Measurements from ENCODE around the gene TAF4B. TPM values are rescaled to one million over a fixed set of nuclear protein-coding genes. Genes with fewer than 3 reads are reported as not detected.

Gene TAF4B, protein sequence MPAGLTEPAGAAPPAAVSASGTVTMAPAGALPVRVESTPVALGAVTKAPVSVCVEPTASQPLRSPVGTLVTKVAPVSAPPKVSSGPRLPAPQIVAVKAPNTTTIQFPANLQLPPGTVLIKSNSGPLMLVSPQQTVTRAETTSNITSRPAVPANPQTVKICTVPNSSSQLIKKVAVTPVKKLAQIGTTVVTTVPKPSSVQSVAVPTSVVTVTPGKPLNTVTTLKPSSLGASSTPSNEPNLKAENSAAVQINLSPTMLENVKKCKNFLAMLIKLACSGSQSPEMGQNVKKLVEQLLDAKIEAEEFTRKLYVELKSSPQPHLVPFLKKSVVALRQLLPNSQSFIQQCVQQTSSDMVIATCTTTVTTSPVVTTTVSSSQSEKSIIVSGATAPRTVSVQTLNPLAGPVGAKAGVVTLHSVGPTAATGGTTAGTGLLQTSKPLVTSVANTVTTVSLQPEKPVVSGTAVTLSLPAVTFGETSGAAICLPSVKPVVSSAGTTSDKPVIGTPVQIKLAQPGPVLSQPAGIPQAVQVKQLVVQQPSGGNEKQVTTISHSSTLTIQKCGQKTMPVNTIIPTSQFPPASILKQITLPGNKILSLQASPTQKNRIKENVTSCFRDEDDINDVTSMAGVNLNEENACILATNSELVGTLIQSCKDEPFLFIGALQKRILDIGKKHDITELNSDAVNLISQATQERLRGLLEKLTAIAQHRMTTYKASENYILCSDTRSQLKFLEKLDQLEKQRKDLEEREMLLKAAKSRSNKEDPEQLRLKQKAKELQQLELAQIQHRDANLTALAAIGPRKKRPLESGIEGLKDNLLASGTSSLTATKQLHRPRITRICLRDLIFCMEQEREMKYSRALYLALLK
- total RNA-seq (2014; rRNA removed; shearing (Covaris generic)) = 48.7 and 52.3 TPM in 2 replicates
- total RNA-seq (2022) = 50.1 and 54.6 TPM in 2 replicates
- percentile 96 among the genes with signal in this experiment for Bru-seq, nascent RNA
- percentile 85 among the genes with signal in this experiment for BruChase-seq, experiment 1, labeled RNA remaining after a 6-hour chase
- percentile 84 among the genes with signal in this experiment for BruChase-seq, experiment 2, labeled RNA remaining after a 2-hour chase
- long read RNA-seq, full-length matches to known transcripts = 77 of 108 reads
- long read RNA-seq, partial matches to known transcripts = 9 of 108 reads
- long read RNA-seq, other reads (novel, unspliced or antisense) = 22 of 108 reads

GRCh38 chr18:26226229-26227050 lies at the start of gene TAF4B:
TAF4B (plus strand) TSS chr18:26226445; CDS start chr18:26226934, 489 bp downstream.
- ChIA-PET POLR2A (interaction anchor here (0.5 to 4.1 kb wide), 7 partner anchors 10 to 53 kb away, joined by 3 to 26 read pairs (median 3); no protein-coding TSS in a partner anchor), CTCF (ENCODE audit: unreplicated experiment) (no interaction called here)
- intact Hi-C loops (cut with micrococcal nuclease; ENCODE audit: unreplicated experiment) = loop anchor here (1.0 to 2.0 kb wide), 4 partner anchors 28 to 136 kb away; partner anchors contain the start of gene SS18
- BruUV-seq (replicated peaks) = no TSS peak
- Histone ChIP-seq H3K4me3 (ENCODE audit: low read depth, low read length, poor library complexity, severe bottlenecking) (peak within 1 kb of the TSS; percentile 80), H3K36me3 (ENCODE audit: insufficient read depth, low read length) (peaks cover 20% of the 10 kb centered on the region), H3K9me3 (ENCODE audit: low read length) (no peaks in the 10 kb centered on the region; the same call in 1 of the 2 replicates), H3K27ac (ENCODE audit: low read depth, low read length, poor library complexity, severe bottlenecking) (peak within 1 kb of the TSS; percentile 62), H2AFZ (ENCODE audit: low read length) (peak within 1 kb of the TSS; percentile 90), H3K4me2 (ENCODE audit: low read length) (peak within 1 kb of the TSS; percentile 91), H3K9me2 (ENCODE audit: insufficient read depth, low read length) (no peaks in the 10 kb centered on the region), H3K79me2 (ENCODE audit: insufficient read depth, low read depth, low read length) (peaks cover 49% of the 10 kb centered on the region), H3K4me1 (ENCODE audit: insufficient read depth, low read length, poor library complexity, severe bottlenecking) (peaks cover 37% of the 10 kb centered on the region), H4K20me1 (ENCODE audit: insufficient read depth, low read length) (peaks cover 21% of the 10 kb centered on the region; the same call in 1 of the 2 replicates)
- TF ChIP-seq EZH2phosphoT487 (IDR thresholded peaks at IDR 0.05; ENCODE audit: borderline replicate concordance, low read depth, low read length) = no peak
- no peak for TF ChIP-seq CTCF (conservative IDR thresholded peaks at IDR 0.05; ENCODE audit: low read length)
- peak; percentile 95 for DNase-seq (ENCODE audit: low spot score)

GRCh38 chr18:26181343-26181826 lies 44.9 kb upstream of the TAF4B start:
- Histone ChIP-seq H3K79me2 (ENCODE audit: insufficient read depth, low read depth, low read length) (no peaks in the 10 kb centered on the region), H3K9me2 (ENCODE audit: insufficient read depth, low read length) (no peaks in the 10 kb centered on the region), H3K27ac (ENCODE audit: low read depth, low read length, poor library complexity, severe bottlenecking) (peak overlapping the region; percentile 69), H2AFZ (ENCODE audit: low read length) (peak overlapping the region; percentile 84), H3K4me1 (ENCODE audit: insufficient read depth, low read length, poor library complexity, severe bottlenecking) (peaks cover 63% of the 10 kb centered on the region), H3K4me2 (ENCODE audit: low read length) (peak overlapping the region; percentile 38), H3K4me3 (ENCODE audit: low read depth, low read length, poor library complexity, severe bottlenecking) (no peak overlapping the region), H4K20me1 (ENCODE audit: insufficient read depth, low read length) (no peaks in the 10 kb centered on the region), H3K9me3 (ENCODE audit: low read length) (peaks cover 12% of the 10 kb centered on the region; the same call in 1 of the 2 replicates), H3K36me3 (ENCODE audit: insufficient read depth, low read length) (peaks cover 9% of the 10 kb centered on the region)
- DNase-seq (ENCODE audit: low spot score) = peak; percentile 62
- POLR2A ChIA-PET = interaction anchor here (0.6 to 2.2 kb wide), 10 partner anchors 9 to 1261 kb away, joined by 3 to 11 read pairs (median 3); no protein-coding TSS in a partner anchor
- no peak for TF ChIP-seq EZH2phosphoT487 (IDR thresholded peaks at IDR 0.05; ENCODE audit: borderline replicate concordance, low read depth, low read length)
- no peak for TF ChIP-seq CTCF (conservative IDR thresholded peaks at IDR 0.05; ENCODE audit: low read length)
- CTCF ChIA-PET (ENCODE audit: unreplicated experiment) = interaction anchor here (0.8 kb wide), 1 partner anchor 36 kb away, joined by 3 read pairs; no protein-coding TSS in a partner anchor
- BruUV-seq (replicated peaks) = no TSS peak
- intact Hi-C loops (cut with micrococcal nuclease; ENCODE audit: unreplicated experiment) = loop anchor here (10.0 kb wide), 1 partner anchor 283 kb away; no protein-coding TSS in a partner anchor

Measured in OCI-LY7 (cell line).